GM18858 (cell line): ENCODE data around the gene EXOC1L.

Experiments
- ATAC-seq: cut with Tn5 transposase; IDR thresholded peaks from one replicate; pipeline ENCODE4 v1.9.1; 2021; ENCODE audit not compliant: unreplicated experiment

EXOC1L gene

GRCh38 chr4:55819634-55820033 lies at the start of gene EXOC1L:
Gene EXOC1L (plus strand): TSS chr4:55819790. CDS start chr4:55820027, 237 bp downstream.
- ATAC-seq: no peak

- ATAC-seq: no peak
Observed at GRCh38 chr4:55770662-55771061, 48.9 kb upstream of the EXOC1L start.

- ATAC-seq: no peak
Observed at GRCh38 chr4:55781341-55781740, 38.2 kb upstream of the EXOC1L start.

GRCh38 chr4:55781812-55782211 lies 37.8 kb upstream of the EXOC1L start:
- ATAC-seq: no peak

GRCh38 chr4:55783584-55783983 lies 36.0 kb upstream of the EXOC1L start:
- no peak for ATAC-seq

- no peak for ATAC-seq
Observed at GRCh38 chr4:55784747-55785146, 34.8 kb upstream of the EXOC1L start.

GRCh38 chr4:55791666-55792065 lies 27.9 kb upstream of the EXOC1L start:
- ATAC-seq: no peak

- no peak for ATAC-seq
Observed at GRCh38 chr4:55793479-55793878, 26.1 kb upstream of the EXOC1L start.

- ATAC-seq: no peak
Observed at GRCh38 chr4:55794053-55794452, 25.5 kb upstream of the EXOC1L start.

GRCh38 chr4:55795341-55795740 lies 24.2 kb upstream of the EXOC1L start:
- no peak for ATAC-seq

GRCh38 chr4:55801498-55801897 lies 18.1 kb upstream of the EXOC1L start:
- ATAC-seq: no peak

- no peak for ATAC-seq
Observed at GRCh38 chr4:55807556-55807955, 12.0 kb upstream of the EXOC1L start.

GRCh38 chr4:55808186-55808585 lies 11.4 kb upstream of the EXOC1L start:
- no peak for ATAC-seq

GRCh38 chr4:55808632-55809031 lies 11.0 kb upstream of the EXOC1L start:
- no peak for ATAC-seq

- ATAC-seq: no peak
Observed at GRCh38 chr4:55817691-55818090, 1.9 kb upstream of the EXOC1L start.

- no peak for ATAC-seq
Observed at GRCh38 chr4:55820279-55820678, 689 bp downstream of the EXOC1L start.

GRCh38 chr4:55822329-55822728 lies 2.7 kb downstream of the EXOC1L start:
- no peak for ATAC-seq

GRCh38 chr4:55824865-55825264 lies 5.3 kb downstream of the EXOC1L start:
- no peak for ATAC-seq

GRCh38 chr4:55826986-55827385 lies 7.4 kb downstream of the EXOC1L start:
- no peak for ATAC-seq

GRCh38 chr4:55827582-55827981 lies 8.0 kb downstream of the EXOC1L start:
- ATAC-seq: no peak

GRCh38 chr4:55830048-55830447 lies 10.5 kb downstream of the EXOC1L start:
- ATAC-seq: no peak

- ATAC-seq: no peak
Observed at GRCh38 chr4:55830716-55831115, 11.1 kb downstream of the EXOC1L start.

GRCh38 chr4:55834086-55834795 lies 14.7 kb downstream of the EXOC1L start:
- no peak for ATAC-seq
